ENCODE results near the gene RTTN. TPM values are rescaled to one million over a fixed set of nuclear protein-coding genes. Genes with fewer than 3 reads are reported as not detected.

Gene RTTN
- total RNA-seq, 1 donor from 2014 or later, result 24.7 TPM

DNA sequence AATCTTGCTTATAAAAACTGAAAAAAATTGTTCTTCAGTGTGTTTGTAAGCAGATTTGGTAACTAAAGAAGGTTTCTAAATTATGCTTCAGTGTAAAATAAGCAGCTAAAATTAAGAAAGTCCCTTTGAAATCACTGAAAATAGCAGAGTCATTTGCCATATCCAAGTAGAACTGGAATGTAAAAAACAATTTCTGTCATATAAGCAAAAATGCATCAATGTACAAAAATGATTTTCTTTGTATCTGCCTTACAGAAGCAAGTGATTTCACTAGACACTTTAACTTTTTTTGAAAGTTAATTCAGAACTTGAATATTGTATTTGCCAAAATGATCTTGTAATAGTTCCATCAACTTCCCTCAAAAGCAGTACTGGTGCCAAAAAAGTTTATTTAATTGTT lies 136.1 kb downstream of the RTTN start:
- Mint-ChIP-seq H3K4me3 (ENCODE audit: low read depth) (no peak overlapping the region), H3K36me3 (ENCODE audit: insufficient read depth) (peaks cover 2% of the 10 kb centered on the region), H3K27me3 (no peaks in the 10 kb centered on the region), H3K4me1 (ENCODE audit: low read depth) (peaks cover 2% of the 10 kb centered on the region), H3K9me3 (ENCODE audit: low read depth) (no peaks in the 10 kb centered on the region), H3K27ac (no peak overlapping the region)
- TF ChIP-seq, protein P1, sequence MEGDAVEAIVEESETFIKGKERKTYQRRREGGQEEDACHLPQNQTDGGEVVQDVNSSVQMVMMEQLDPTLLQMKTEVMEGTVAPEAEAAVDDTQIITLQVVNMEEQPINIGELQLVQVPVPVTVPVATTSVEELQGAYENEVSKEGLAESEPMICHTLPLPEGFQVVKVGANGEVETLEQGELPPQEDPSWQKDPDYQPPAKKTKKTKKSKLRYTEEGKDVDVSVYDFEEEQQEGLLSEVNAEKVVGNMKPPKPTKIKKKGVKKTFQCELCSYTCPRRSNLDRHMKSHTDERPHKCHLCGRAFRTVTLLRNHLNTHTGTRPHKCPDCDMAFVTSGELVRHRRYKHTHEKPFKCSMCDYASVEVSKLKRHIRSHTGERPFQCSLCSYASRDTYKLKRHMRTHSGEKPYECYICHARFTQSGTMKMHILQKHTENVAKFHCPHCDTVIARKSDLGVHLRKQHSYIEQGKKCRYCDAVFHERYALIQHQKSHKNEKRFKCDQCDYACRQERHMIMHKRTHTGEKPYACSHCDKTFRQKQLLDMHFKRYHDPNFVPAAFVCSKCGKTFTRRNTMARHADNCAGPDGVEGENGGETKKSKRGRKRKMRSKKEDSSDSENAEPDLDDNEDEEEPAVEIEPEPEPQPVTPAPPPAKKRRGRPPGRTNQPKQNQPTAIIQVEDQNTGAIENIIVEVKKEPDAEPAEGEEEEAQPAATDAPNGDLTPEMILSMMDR (IDR thresholded peaks at IDR 0.05; ENCODE audit: unreplicated experiment), result no peak
- no peak for DNase-seq (ENCODE audit: low spot score, unreplicated experiment)

- no peak overlapping the region for H3K4me3 Mint-ChIP-seq (ENCODE audit: low read depth)
- no peak overlapping the region for H3K27ac Mint-ChIP-seq
- no peak for DNase-seq (ENCODE audit: low spot score, unreplicated experiment)
- TF ChIP-seq, protein P1 (IDR thresholded peaks at IDR 0.05; ENCODE audit: unreplicated experiment), result no peak
- H3K36me3 Mint-ChIP-seq (ENCODE audit: insufficient read depth), result peaks cover 2% of the 10 kb centered on the region
- peaks cover 2% of the 10 kb centered on the region for H3K4me1 Mint-ChIP-seq (ENCODE audit: low read depth)
- no peaks in the 10 kb centered on the region for H3K27me3 Mint-ChIP-seq
- H3K9me3 Mint-ChIP-seq (ENCODE audit: low read depth), result no peaks in the 10 kb centered on the region
Observed at GRCh38 chr18:70068981-70069380, 136.5 kb downstream of the RTTN start.

DNA sequence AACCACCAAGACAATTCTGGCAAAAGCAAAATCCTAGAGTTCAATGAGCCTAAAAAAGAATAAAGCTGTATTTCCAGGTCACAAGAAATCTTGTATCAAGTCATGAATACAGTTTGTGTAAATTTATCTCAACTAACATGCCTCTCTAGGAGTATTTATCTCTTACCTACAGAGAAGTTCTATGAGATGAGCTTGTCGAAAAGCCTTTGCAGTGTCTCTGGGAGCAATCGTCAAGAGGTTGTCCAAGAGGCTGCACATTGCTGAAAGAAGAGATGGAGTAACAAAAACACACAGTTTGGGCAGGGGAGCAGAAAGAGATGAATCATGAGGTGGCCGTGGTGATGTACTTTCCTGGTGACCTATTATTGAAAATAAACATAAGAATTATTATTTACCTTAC lies 145.8 kb downstream of the RTTN start:
- H3K27ac Mint-ChIP-seq, result no peak overlapping the region
- H3K27me3 Mint-ChIP-seq, result no peaks in the 10 kb centered on the region
- H3K4me3 Mint-ChIP-seq (ENCODE audit: low read depth), result no peak overlapping the region
- no peaks in the 10 kb centered on the region for H3K9me3 Mint-ChIP-seq (ENCODE audit: low read depth)
- no peaks in the 10 kb centered on the region for H3K4me1 Mint-ChIP-seq (ENCODE audit: low read depth)
- TF ChIP-seq, protein P1 (IDR thresholded peaks at IDR 0.05; ENCODE audit: unreplicated experiment), result no peak
- H3K36me3 Mint-ChIP-seq (ENCODE audit: insufficient read depth), result peaks cover 9% of the 10 kb centered on the region
- no peak for DNase-seq (ENCODE audit: low spot score, unreplicated experiment)

GRCh38 chr18:70058916-70059315 lies 146.6 kb downstream of the RTTN start:
- Mint-ChIP-seq H3K9me3 (ENCODE audit: low read depth) (no peaks in the 10 kb centered on the region), H3K4me1 (ENCODE audit: low read depth) (no peaks in the 10 kb centered on the region), H3K27me3 (no peaks in the 10 kb centered on the region), H3K27ac (no peak overlapping the region), H3K36me3 (ENCODE audit: insufficient read depth) (peaks cover 9% of the 10 kb centered on the region), H3K4me3 (ENCODE audit: low read depth) (no peak overlapping the region)
- DNase-seq (ENCODE audit: low spot score, unreplicated experiment), result no peak
- TF ChIP-seq, protein P1 (IDR thresholded peaks at IDR 0.05; ENCODE audit: unreplicated experiment), result no peak

DNA sequence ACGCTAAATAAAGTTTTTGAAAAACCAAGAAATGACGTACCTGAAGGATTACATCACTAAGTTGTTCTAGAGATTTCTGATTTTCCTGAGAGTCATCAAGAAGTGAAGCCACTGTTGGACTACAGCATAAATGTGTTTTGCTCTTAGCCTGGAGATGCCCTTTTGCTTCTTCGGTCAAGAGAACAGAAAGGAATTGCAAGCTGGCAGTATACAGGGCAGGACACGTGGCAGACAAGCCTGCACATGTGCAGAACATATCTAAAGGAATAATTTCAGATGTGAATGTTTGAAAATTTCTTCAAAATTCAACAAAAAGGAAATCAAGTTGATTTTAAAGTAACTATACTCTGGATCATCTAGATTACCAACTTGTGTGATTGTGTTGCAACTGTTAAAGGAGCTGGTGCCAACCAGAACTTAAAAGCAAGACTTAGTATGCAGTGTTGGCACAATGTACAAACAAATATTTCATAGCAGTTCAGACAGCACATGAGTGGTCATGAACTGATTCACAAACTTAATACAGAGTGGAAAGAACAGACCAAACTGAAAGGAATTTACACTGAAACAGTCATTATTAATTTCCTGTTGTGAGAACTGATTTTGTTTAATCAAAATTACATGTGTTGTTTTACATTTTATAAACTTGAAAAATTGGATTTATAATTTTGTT lies 157.4 kb downstream of the RTTN start:
- no peak overlapping the region for H3K27ac Mint-ChIP-seq
- H3K4me1 Mint-ChIP-seq (ENCODE audit: low read depth), result no peaks in the 10 kb centered on the region
- no peaks in the 10 kb centered on the region for H3K9me3 Mint-ChIP-seq (ENCODE audit: low read depth)
- H3K36me3 Mint-ChIP-seq (ENCODE audit: insufficient read depth), result peaks cover 11% of the 10 kb centered on the region
- DNase-seq (ENCODE audit: low spot score, unreplicated experiment), result no peak
- TF ChIP-seq, protein P1 (IDR thresholded peaks at IDR 0.05; ENCODE audit: unreplicated experiment), result no peak
- H3K27me3 Mint-ChIP-seq, result no peaks in the 10 kb centered on the region
- no peak overlapping the region for H3K4me3 Mint-ChIP-seq (ENCODE audit: low read depth)
